ENCODE results near the gene RCBTB1. TPM values are rescaled to one million over a fixed set of nuclear protein-coding genes. Genes with fewer than 3 reads are reported as not detected.
A peak's percentile ranks its signal among the peaks of the same experiment; 100 is the strongest.

Gene RCBTB1
- total RNA-seq, 1 donor from 2014 or later, result 2.0 TPM

- no peak for DNase-seq (ENCODE audit: low spot score in 2 of 2)
- Histone ChIP-seq H3K4me3 (no peak overlapping the region), H3K36me3 (peaks cover 9 to 39% of the 10 kb centered on the region in 2 donors), H3K9me3 (no peaks in the 10 kb centered on the region), H3K27ac (no peak overlapping the region), H3K4me1 (no peaks in the 10 kb centered on the region), H3K27me3 (no peaks in the 10 kb centered on the region)
- intact Hi-C loops (cut with DNase I), result no loop called here
- no peak for TF ChIP-seq CTCF (IDR thresholded peaks at IDR 0.05)
These were observed 31.0 kb downstream of the RCBTB1 start for GRCh38 chr13:49554387-49554786.

GRCh38 chr13:49553888-49554287 lies 31.5 kb downstream of the RCBTB1 start:
- Histone ChIP-seq H3K4me3 (no peak overlapping the region), H3K27ac (no peak overlapping the region), H3K27me3 (no peaks in the 10 kb centered on the region), H3K4me1 (no peaks in the 10 kb centered on the region), H3K9me3 (no peaks in the 10 kb centered on the region), H3K36me3 (peaks cover 9 to 36% of the 10 kb centered on the region in 2 donors)
- no peak for TF ChIP-seq CTCF (IDR thresholded peaks at IDR 0.05)
- intact Hi-C loops (cut with DNase I), result no loop called here
- no peak for DNase-seq (ENCODE audit: low spot score in 2 of 2)

- Histone ChIP-seq H3K9me3 (no peaks in the 10 kb centered on the region), H3K36me3 (peaks cover 8 to 33% of the 10 kb centered on the region in 2 donors), H3K4me1 (no peaks in the 10 kb centered on the region), H3K27ac (no peak overlapping the region), H3K27me3 (no peaks in the 10 kb centered on the region), H3K4me3 (no peak overlapping the region)
- no peak for TF ChIP-seq CTCF (IDR thresholded peaks at IDR 0.05)
- intact Hi-C loops (cut with DNase I), result no loop called here
- no peak for DNase-seq (ENCODE audit: low spot score in 2 of 2)
These were observed 34.3 kb downstream of the RCBTB1 start for GRCh38 chr13:49550942-49551644.

- Histone ChIP-seq H3K27ac (no peak overlapping the region), H3K9me3 (no peaks in the 10 kb centered on the region), H3K36me3 (peaks cover 4 to 33% of the 10 kb centered on the region in 2 donors), H3K4me3 (no peak overlapping the region), H3K27me3 (no peaks in the 10 kb centered on the region), H3K4me1 (no peaks in the 10 kb centered on the region)
- DNase-seq (ENCODE audit: low spot score in 2 of 2), result no peak
- intact Hi-C loops (cut with DNase I), result no loop called here
- TF ChIP-seq CTCF (IDR thresholded peaks at IDR 0.05), result peak in 1 of 3 experiments; percentile 23
These were observed 36.1 kb downstream of the RCBTB1 start for GRCh38 chr13:49549289-49549688.

- intact Hi-C loops (cut with DNase I), result no loop called here
- DNase-seq (ENCODE audit: low spot score in 2 of 2), result no peak
- H3K27ac ChIP-seq, result no peak overlapping the region
- TF ChIP-seq CTCF (IDR thresholded peaks at IDR 0.05), result no peak
- no peaks in the 10 kb centered on the region for H3K27me3 ChIP-seq
- peaks cover 13 to 32% of the 10 kb centered on the region in 2 donors for H3K36me3 ChIP-seq
- no peaks in the 10 kb centered on the region for H3K4me1 ChIP-seq
- H3K9me3 ChIP-seq, result no peaks in the 10 kb centered on the region
- H3K4me3 ChIP-seq, result no peak overlapping the region
These were observed 38.8 kb downstream of the RCBTB1 start for GRCh38 chr13:49546561-49546960.
